Keratinocyte (primary cell): Measurements from ENCODE around the gene PRSS21. TPM values are rescaled to one million over a fixed set of nuclear protein-coding genes. Genes with fewer than 3 reads are reported as not detected.

Source experiments
- DNase-seq: peaks from one replicate; pipeline ENCODE4 v3.0.0-alpha.2; 2011; ENCODE audit warnings: low read depth, missing footprints, low spot score
- FAIRE-seq: peaks from 2 replicates; lab custom pipeline; 2011; peaks lifted over from hg19 to GRCh38; lab: Jason Lieb, UNC
- H2AFZ ChIP-seq: 2 replicates; pipeline ENCODE4 v1.6.0; 2012; ENCODE audit warnings: low read length, control low read depth, inconsistent platforms; ENCODE audit not compliant: control insufficient read depth
- H3K27ac ChIP-seq: 2 replicates; pipeline ENCODE4 v1.5.1; 2011; ENCODE audit warnings: low read length; ENCODE audit not compliant: control insufficient read depth, insufficient read depth
- H3K27me3 ChIP-seq: 3 replicates; pipeline ENCODE4 v1.6.0; 2011; ENCODE audit warnings: low read length; ENCODE audit not compliant: control insufficient read depth, insufficient read depth; ENCODE audit errors: extremely low read depth
- H3K36me3 ChIP-seq, 2 experiments: 2 replicates in 1 of 2; 3 replicates in 1 of 2; pipeline ENCODE4 v1.5.1; 2011; ENCODE audit warnings: low read length in 2 of 2, mild to moderate bottlenecking in 1 of 2; ENCODE audit not compliant: control insufficient read depth in 2 of 2, insufficient read depth in 2 of 2; ENCODE audit errors: extremely low read depth in 1 of 2
- H3K4me1 ChIP-seq: 3 replicates; pipeline ENCODE4 v1.5.1; 2011; ENCODE audit warnings: low read length; ENCODE audit not compliant: control insufficient read depth, insufficient read depth; ENCODE audit errors: extremely low read depth
- H3K4me2 ChIP-seq: 3 replicates; pipeline ENCODE4 v1.6.0; 2011; ENCODE audit warnings: low read depth, low read length; ENCODE audit not compliant: control insufficient read depth, insufficient read depth; ENCODE audit errors: extremely low read depth
- H3K4me3 ChIP-seq, 3 experiments: fragments of 200-600 bp in 1 of 3; sonication (generic) in 1 of 3; 2 replicates in 2 of 3; 3 replicates in 1 of 3; pipeline ENCODE4 v1.5.1; 2011 to 2016; ENCODE audit warnings: low read length in 3 of 3, mild to moderate bottlenecking in 3 of 3, control low read depth in 2 of 3, inconsistent platforms in 1 of 3, low read depth in 1 of 3, mixed read lengths in 1 of 3, mixed run types in 1 of 3, moderate library complexity in 1 of 3; ENCODE audit not compliant: control insufficient read depth in 2 of 3, insufficient read depth in 2 of 3; ENCODE audit errors: extremely low read depth in 1 of 3
- H3K79me2 ChIP-seq: 2 replicates; pipeline ENCODE4 v1.6.0; 2012; ENCODE audit warnings: low read length; ENCODE audit not compliant: control insufficient read depth, insufficient read depth
- H3K9ac ChIP-seq: 3 replicates; pipeline ENCODE4 v1.6.0; 2011; ENCODE audit warnings: low read length; ENCODE audit not compliant: control insufficient read depth, insufficient read depth; ENCODE audit errors: extremely low read depth
- H3K9me1 ChIP-seq: 3 replicates; pipeline ENCODE4 v1.6.0; 2011; ENCODE audit warnings: low read length; ENCODE audit not compliant: control insufficient read depth, insufficient read depth; ENCODE audit errors: extremely low read depth
- H3K9me3 ChIP-seq: 2 replicates; pipeline ENCODE4 v1.5.1; 2012; ENCODE audit warnings: low read depth, low read length; ENCODE audit not compliant: control insufficient read depth
- H4K20me1 ChIP-seq: 3 replicates; pipeline ENCODE4 v1.6.0; 2011; ENCODE audit warnings: low read length; ENCODE audit not compliant: control insufficient read depth, insufficient read depth; ENCODE audit errors: extremely low read depth
- CTCF ChIP-seq, 3 experiments: IDR thresholded peaks in 1 of 3; conservative IDR thresholded peaks in 1 of 3; optimal IDR thresholded peaks in 1 of 3; 2 replicates in 2 of 3; 3 replicates in 1 of 3; pipeline versions ENCODE3 to v1.5.1; 2011; ENCODE audit warnings: low read length in 3 of 3, mild to moderate bottlenecking in 3 of 3, moderate library complexity in 2 of 3, control low read depth in 1 of 3, inconsistent platforms in 1 of 3; ENCODE audit not compliant: insufficient read depth in 2 of 3; ENCODE audit errors: extremely low read depth in 1 of 3
- EZH2 ChIP-seq: IDR thresholded peaks from one replicate; pipeline ENCODE4 v1.6.1; 2012; ENCODE audit warnings: inconsistent platforms, mild to moderate bottlenecking, low read length, moderate library complexity
- dilution Hi-C: fragments of 300-500 bp; cut with MboI; formaldehyde crosslinking; loops from one replicate; pipeline ENCODE4 v1.7.0; 2020; ENCODE audit warnings: low sequenced_read_pairs; ENCODE audit not compliant: extremely low pct_ligation_motif_present
- polyA plus RNA-seq, 5 experiments: library from polyadenylated mRNA; depleted of rRNA in 3 of 5; stranded (reverse) in 3 of 5; stranded (forward) in 1 of 5; unstranded in 1 of 5; fragments of >200 nt; gene quantifications; 1 replicate in 1 of 5; 2 replicates in 3 of 5; 3 replicates in 1 of 5; pipeline versions ENCODE4 v1.2.1 to v1.2.3, GENCODE V29; 2011 to 2012; ENCODE audit warnings: missing spikeins in 2 of 5, low read depth in 1 of 5, low replicate concordance in 1 of 5

Gene PRSS21
- polyA plus RNA-seq, 1 donor (not counting 4 experiments of a cell fraction or from before 2014, with no cell fraction given), result 0.52 TPM

DNA sequence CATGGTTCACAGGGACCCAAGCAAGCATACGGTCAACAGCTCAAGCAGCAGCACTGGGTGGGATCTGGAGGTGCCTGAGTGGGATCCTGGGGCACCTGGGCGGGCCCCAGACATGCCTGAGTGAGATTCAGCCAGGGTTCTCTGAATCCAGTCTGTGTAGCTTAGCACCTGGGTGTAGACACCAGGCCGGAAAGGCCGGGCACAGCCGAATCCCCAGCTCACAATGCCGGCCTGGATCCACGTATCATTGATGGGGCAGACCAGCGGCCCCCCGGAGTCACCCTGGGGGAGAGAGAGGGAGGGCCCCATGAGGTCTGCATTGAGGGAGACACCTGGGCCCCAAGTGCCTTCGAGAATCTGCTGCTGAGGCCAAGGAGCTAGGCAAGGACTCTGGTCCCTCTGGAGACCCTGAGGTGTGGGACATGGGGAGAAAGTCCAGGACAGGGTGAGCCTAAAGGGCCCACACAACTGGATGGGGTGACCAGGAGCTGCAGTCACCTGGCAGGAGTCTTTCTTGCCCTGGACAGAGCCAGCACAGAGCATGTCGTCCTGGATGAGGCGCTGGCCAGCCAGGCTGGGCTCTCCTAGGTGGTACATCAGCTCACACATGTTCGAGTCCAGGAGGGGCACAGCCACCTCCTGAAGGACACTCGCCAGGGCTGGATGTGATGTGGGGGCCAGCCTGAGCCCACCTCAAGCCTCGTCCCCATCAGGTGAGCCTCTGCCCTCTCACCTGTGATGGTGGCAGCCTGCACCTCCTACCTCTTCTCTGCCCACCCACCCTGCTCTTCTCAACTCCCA, 22.8 kb downstream of the PRSS21 start:
- no peak overlapping the region for H3K4me2 ChIP-seq
- H3K27ac ChIP-seq, result no peak overlapping the region
- dilution Hi-C loops, result no loop called here
- H3K36me3 ChIP-seq, result no peaks in the 10 kb centered on the region
- H3K9me1 ChIP-seq, result no peaks in the 10 kb centered on the region
- no peak for FAIRE-seq
- H3K27me3 ChIP-seq, result no peaks in the 10 kb centered on the region
- no peaks in the 10 kb centered on the region for H3K79me2 ChIP-seq
- no peak overlapping the region for H3K9ac ChIP-seq
- H3K4me3 ChIP-seq, result no peak overlapping the region
- H3K9me3 ChIP-seq, result no peaks in the 10 kb centered on the region
- H2AFZ ChIP-seq, result no peak overlapping the region
- H4K20me1 ChIP-seq, result no peaks in the 10 kb centered on the region
- peaks cover 26% of the 10 kb centered on the region for H3K4me1 ChIP-seq
- DNase-seq, result no peak
- TF ChIP-seq EZH2 (no peak), CTCF (optimal IDR thresholded peaks at IDR 0.05 in 1 of 3, IDR thresholded peaks at IDR 0.05 in 1 of 3, conservative IDR thresholded peaks at IDR 0.05 in 1 of 3; ENCODE audit: extremely low read depth in 1 of 3, insufficient read depth in 2 of 3, low read length in 3 of 3) (no peak)

DNA sequence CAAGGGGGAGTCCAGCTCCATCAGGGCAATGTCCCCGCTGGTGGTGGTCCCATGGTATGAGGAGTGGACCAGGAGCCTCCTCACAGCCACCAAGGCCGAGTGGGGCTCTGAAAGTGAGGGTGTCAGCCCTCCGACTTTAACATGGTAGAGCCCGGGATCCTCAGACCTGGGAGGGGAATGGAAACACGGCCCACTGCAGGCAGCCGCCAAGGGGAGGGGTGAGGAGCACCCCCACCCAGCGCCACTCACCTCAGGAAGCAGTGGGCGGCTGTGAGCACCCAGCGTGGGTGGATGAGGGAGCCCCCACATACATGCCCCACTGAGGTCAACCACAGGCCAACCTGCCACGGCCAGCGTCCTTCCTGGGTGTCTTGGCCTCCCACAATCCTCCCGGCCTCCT, 23.9 kb downstream of the PRSS21 start:
- Histone ChIP-seq H3K36me3 (no peaks in the 10 kb centered on the region), H3K9me3 (no peaks in the 10 kb centered on the region), H4K20me1 (no peaks in the 10 kb centered on the region), H3K27me3 (no peaks in the 10 kb centered on the region), H3K4me3 (no peak overlapping the region), H3K9ac (no peak overlapping the region), H3K9me1 (no peaks in the 10 kb centered on the region), H3K4me1 (peaks cover 19% of the 10 kb centered on the region), H3K27ac (no peak overlapping the region), H3K4me2 (no peak overlapping the region), H2AFZ (no peak overlapping the region), H3K79me2 (no peaks in the 10 kb centered on the region)
- FAIRE-seq (no peak), DNase-seq (no peak)
- TF ChIP-seq EZH2 (no peak), CTCF (optimal IDR thresholded peaks at IDR 0.05 in 1 of 3, IDR thresholded peaks at IDR 0.05 in 1 of 3, conservative IDR thresholded peaks at IDR 0.05 in 1 of 3; ENCODE audit: extremely low read depth in 1 of 3, insufficient read depth in 2 of 3, low read length in 3 of 3) (no peak)
- dilution Hi-C loops, result no loop called here
